AG09309 (cell line): ENCODE results near the gene CBR1.

Experiments
- DNase-seq: peaks from one replicate; pipeline ENCODE4 v3.0.0-alpha.2; 2010; ENCODE audit warnings: low read depth
- H3K4me3 ChIP-seq: 2 replicates; pipeline ENCODE4 v1.5.1; 2011; ENCODE audit warnings: mild to moderate bottlenecking, low read depth, low read length, moderate library complexity; ENCODE audit not compliant: control insufficient read depth
- CTCF ChIP-seq: IDR thresholded peaks from 2 replicates; pipeline ENCODE4 v1.5.1; 2011; ENCODE audit warnings: mild to moderate bottlenecking, low read depth, low read length, inconsistent platforms; ENCODE audit not compliant: insufficient read depth, control insufficient read depth; ENCODE audit errors: missing control alignments

The CBR1 gene

GRCh38 chr21:36077758-36078157, 7.9 kb downstream of the CBR1 start:
- DNase-seq = no peak
- no peak for TF ChIP-seq CTCF
- no peak overlapping the region for H3K4me3 ChIP-seq

GRCh38 chr21:36079010-36079649, 9.3 kb downstream of the CBR1 start:
- no peak for TF ChIP-seq CTCF
- no peak overlapping the region for H3K4me3 ChIP-seq
- DNase-seq = no peak

- no peak overlapping the region for H3K4me3 ChIP-seq
- no peak for DNase-seq
- TF ChIP-seq CTCF = no peak
Measured at GRCh38 chr21:36079671-36080070, 9.8 kb downstream of the CBR1 start.

- no peak for TF ChIP-seq CTCF
- no peak for DNase-seq
- H3K4me3 ChIP-seq = no peak overlapping the region
Measured at GRCh38 chr21:36080386-36080785, 10.6 kb downstream of the CBR1 start.

- no peak overlapping the region for H3K4me3 ChIP-seq
- no peak for TF ChIP-seq CTCF
- no peak for DNase-seq
Measured at GRCh38 chr21:36082237-36082664, 12.4 kb downstream of the CBR1 start.

- no peak for TF ChIP-seq CTCF
- no peak for DNase-seq
- H3K4me3 ChIP-seq = no peak overlapping the region
Measured at GRCh38 chr21:36087362-36088138, 17.7 kb downstream of the CBR1 start.
